ENCODE measurements around the gene TSHZ2.

TSHZ2 gene

DNA sequence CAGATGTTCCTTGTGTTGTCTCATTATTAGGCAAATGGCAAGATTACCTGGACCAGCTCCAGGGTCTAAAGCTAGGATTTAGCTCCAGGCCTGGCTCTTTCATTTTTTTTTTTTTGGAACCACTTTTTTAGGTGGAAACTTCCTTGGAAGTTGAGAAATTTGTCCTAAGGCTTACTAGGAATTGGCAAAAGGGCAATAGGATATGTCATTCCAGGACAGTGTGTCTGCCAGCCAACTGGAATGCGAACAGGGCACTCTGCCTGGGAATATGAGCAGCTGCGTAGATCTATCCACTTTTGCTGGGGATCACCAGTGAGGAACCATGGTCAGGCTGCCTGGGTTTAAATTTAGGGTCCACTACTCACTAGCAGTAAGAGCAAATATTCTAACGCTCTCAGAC, 304.0 kb downstream of the TSHZ2 start:
- H3K4me3 ChIP-seq (ENCODE audit: low read length in 2 of 2), result no peak overlapping the region
- no peaks in the 10 kb centered on the region for H3K4me1 ChIP-seq (ENCODE audit: control insufficient read depth in 2 of 2, insufficient read depth in 2 of 2, low read length in 2 of 2)
- no peaks in the 10 kb centered on the region for H3K9me3 ChIP-seq (ENCODE audit: control insufficient read depth in 2 of 2, low read length in 2 of 2)
- H3K27me3 ChIP-seq (ENCODE audit: control insufficient read depth in 2 of 2, insufficient read depth in 2 of 2, low read length in 2 of 2), result no peaks in the 10 kb centered on the region
- H3K9ac ChIP-seq (ENCODE audit: low read depth in 1 of 2, low read length in 2 of 2), result no peak overlapping the region
- H3K36me3 ChIP-seq (ENCODE audit: control insufficient read depth in 2 of 2, insufficient read depth in 2 of 2, low read length in 2 of 2), result no peaks in the 10 kb centered on the region
- H3K27ac ChIP-seq (ENCODE audit: low read depth in 2 of 2, low read length in 2 of 2), result no peak overlapping the region

DNA sequence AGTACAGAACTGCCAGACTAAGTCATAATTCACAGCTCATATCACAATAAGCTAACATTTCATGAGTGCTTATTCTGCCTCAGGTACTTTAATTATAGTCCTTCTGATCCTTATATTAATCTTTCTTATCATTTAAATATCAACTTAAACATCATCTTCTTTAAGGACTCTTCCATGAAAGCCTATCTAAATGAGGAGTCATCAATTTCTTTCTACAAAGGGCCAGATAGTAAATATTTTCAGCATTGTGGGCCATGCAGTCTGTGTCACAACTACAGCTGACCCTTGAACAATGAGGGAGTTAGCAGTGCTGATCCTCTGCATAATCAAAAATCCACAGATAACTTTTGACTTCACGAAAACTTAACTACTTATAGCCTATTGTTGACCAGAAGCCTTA, 306.4 kb downstream of the TSHZ2 start:
- Histone ChIP-seq H3K36me3 (ENCODE audit: control insufficient read depth in 2 of 2, insufficient read depth in 2 of 2, low read length in 2 of 2) (no peaks in the 10 kb centered on the region), H3K27ac (ENCODE audit: low read depth in 2 of 2, low read length in 2 of 2) (no peak overlapping the region), H3K4me1 (ENCODE audit: control insufficient read depth in 2 of 2, insufficient read depth in 2 of 2, low read length in 2 of 2) (no peaks in the 10 kb centered on the region), H3K4me3 (ENCODE audit: low read length in 2 of 2) (no peak overlapping the region), H3K27me3 (ENCODE audit: control insufficient read depth in 2 of 2, insufficient read depth in 2 of 2, low read length in 2 of 2) (no peaks in the 10 kb centered on the region), H3K9me3 (ENCODE audit: control insufficient read depth in 2 of 2, low read length in 2 of 2) (no peaks in the 10 kb centered on the region), H3K9ac (ENCODE audit: low read depth in 1 of 2, low read length in 2 of 2) (no peak overlapping the region)

DNA sequence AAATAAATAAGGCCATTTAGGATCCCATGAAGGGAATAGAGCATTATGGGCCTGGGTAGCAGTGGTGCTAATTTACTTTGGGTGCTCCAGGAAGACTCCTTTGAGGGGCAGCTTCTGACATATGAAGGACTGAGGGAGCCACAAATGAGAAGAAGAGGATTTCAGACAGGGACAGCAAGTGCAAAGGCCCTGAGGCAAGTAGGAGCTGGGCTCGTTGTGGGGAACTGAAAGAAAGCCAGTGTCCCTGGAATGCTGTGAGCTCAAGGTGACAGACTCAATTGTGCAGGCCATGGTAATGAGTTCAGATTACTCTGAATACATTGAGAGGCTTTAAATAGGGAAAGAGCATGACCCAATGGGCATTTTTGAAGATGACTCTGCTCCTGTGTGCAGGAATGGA, 307.6 kb downstream of the TSHZ2 start:
- no peaks in the 10 kb centered on the region for H3K36me3 ChIP-seq (ENCODE audit: control insufficient read depth in 2 of 2, insufficient read depth in 2 of 2, low read length in 2 of 2)
- H3K9me3 ChIP-seq (ENCODE audit: control insufficient read depth in 2 of 2, low read length in 2 of 2), result no peaks in the 10 kb centered on the region
- no peak overlapping the region for H3K9ac ChIP-seq (ENCODE audit: low read depth in 1 of 2, low read length in 2 of 2)
- H3K4me1 ChIP-seq (ENCODE audit: control insufficient read depth in 2 of 2, insufficient read depth in 2 of 2, low read length in 2 of 2), result no peaks in the 10 kb centered on the region
- H3K27me3 ChIP-seq (ENCODE audit: control insufficient read depth in 2 of 2, insufficient read depth in 2 of 2, low read length in 2 of 2), result no peaks in the 10 kb centered on the region
- no peak overlapping the region for H3K27ac ChIP-seq (ENCODE audit: low read depth in 2 of 2, low read length in 2 of 2)
- no peak overlapping the region for H3K4me3 ChIP-seq (ENCODE audit: low read length in 2 of 2)

DNA sequence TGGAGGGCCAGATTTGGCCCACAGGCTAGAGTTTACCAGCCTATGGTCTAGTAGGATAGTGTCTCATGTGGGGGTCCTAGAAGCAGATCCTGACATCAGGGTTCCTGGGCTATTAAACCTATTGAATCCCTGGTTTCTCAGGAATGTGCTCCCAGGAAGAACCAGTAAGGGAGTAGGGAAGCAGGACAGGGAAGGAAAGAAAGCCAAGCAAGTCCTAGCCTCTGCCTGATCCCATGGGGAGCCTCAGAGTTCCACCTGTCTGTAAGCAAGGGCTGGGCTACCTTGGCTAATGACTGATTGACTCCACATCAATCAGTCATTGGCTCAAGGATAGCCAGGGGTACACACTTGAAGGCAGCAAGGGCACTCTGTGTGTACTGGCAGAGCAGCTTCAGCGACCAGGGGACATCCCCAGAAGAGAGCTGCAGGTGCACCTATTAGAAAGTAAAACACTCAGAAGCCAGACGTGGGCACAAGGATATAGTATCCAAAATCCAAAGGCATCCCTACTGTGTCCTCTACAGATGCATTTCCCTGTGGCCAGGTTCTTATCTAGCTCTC, 309.5 kb downstream of the TSHZ2 start:
- Histone ChIP-seq H3K36me3 (ENCODE audit: control insufficient read depth in 2 of 2, insufficient read depth in 2 of 2, low read length in 2 of 2) (no peaks in the 10 kb centered on the region), H3K4me1 (ENCODE audit: control insufficient read depth in 2 of 2, insufficient read depth in 2 of 2, low read length in 2 of 2) (no peaks in the 10 kb centered on the region), H3K27me3 (ENCODE audit: control insufficient read depth in 2 of 2, insufficient read depth in 2 of 2, low read length in 2 of 2) (no peaks in the 10 kb centered on the region), H3K9me3 (ENCODE audit: control insufficient read depth in 2 of 2, low read length in 2 of 2) (no peaks in the 10 kb centered on the region), H3K4me3 (ENCODE audit: low read length in 2 of 2) (no peak overlapping the region), H3K27ac (ENCODE audit: low read depth in 2 of 2, low read length in 2 of 2) (no peak overlapping the region), H3K9ac (ENCODE audit: low read depth in 1 of 2, low read length in 2 of 2) (no peak overlapping the region)

DNA sequence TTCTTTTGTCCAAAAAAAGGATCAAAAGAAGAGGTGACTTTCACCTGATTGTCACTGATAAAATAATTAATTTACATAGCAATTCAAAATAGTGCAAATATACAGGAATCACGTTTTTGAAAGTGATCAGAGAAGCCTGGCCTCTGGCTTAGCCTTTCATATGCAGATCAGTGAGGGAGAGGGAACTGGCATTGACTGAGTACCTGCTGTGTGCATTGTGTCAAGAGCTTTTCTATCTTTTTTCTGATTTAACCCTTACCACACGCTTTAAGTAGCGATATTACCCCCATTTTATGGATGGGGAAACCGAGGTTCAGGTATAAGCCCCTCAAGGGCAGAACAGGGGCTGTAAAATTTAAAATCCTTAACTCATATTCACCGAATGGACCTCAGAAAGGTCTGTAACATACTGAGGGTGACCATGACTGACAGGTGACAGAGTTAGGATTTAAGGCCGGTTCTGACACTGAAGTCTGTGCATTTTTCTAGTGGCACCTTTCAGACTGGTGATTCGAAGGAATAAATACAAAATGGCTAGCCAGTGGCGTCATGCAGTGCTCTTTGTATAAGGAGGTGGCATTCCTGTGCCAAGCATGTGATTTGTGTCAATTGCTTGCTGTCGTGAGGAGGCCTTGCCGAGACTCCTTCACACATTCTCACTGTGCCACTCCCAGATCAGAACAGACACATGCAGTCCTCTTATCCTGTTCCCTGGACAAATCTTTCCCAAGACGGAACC, 310.2 kb downstream of the TSHZ2 start:
- no peak overlapping the region for H3K4me3 ChIP-seq (ENCODE audit: low read length in 2 of 2)

DNA sequence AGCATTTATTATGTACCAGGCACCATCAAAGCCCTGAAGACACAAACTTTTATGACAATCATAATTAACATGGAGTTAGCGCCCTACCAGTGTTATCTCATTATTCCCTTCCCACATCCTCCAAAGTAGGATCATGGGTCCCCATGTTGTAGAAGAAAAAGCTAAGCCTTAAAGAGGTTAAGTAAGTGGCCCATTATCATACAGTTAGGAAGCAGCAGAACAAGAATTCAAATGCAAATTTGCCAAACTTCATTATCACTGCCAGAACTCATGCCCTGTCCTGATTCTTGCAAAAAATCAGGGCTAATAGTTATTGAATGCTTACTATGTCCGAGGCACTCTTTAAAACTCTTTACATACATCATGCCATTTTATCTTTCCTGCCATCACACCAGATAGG, 310.9 kb downstream of the TSHZ2 start:
- no peak overlapping the region for H3K9ac ChIP-seq (ENCODE audit: low read depth in 1 of 2, low read length in 2 of 2)
- H3K36me3 ChIP-seq (ENCODE audit: control insufficient read depth in 2 of 2, insufficient read depth in 2 of 2, low read length in 2 of 2), result no peaks in the 10 kb centered on the region
- no peak overlapping the region for H3K4me3 ChIP-seq (ENCODE audit: low read length in 2 of 2)
- H3K9me3 ChIP-seq (ENCODE audit: control insufficient read depth in 2 of 2, low read length in 2 of 2), result no peaks in the 10 kb centered on the region
- H3K27ac ChIP-seq (ENCODE audit: low read depth in 2 of 2, low read length in 2 of 2), result no peak overlapping the region
- no peaks in the 10 kb centered on the region for H3K27me3 ChIP-seq (ENCODE audit: control insufficient read depth in 2 of 2, insufficient read depth in 2 of 2, low read length in 2 of 2)
- no peaks in the 10 kb centered on the region for H3K4me1 ChIP-seq (ENCODE audit: control insufficient read depth in 2 of 2, insufficient read depth in 2 of 2, low read length in 2 of 2)

More for the DNA sequence above, 310.2 kb downstream of the TSHZ2 start:
- Histone ChIP-seq H3K27me3 (ENCODE audit: control insufficient read depth in 2 of 2, insufficient read depth in 2 of 2, low read length in 2 of 2) (no peaks in the 10 kb centered on the region), H3K9ac (ENCODE audit: low read depth in 1 of 2, low read length in 2 of 2) (no peak overlapping the region), H3K36me3 (ENCODE audit: control insufficient read depth in 2 of 2, insufficient read depth in 2 of 2, low read length in 2 of 2) (no peaks in the 10 kb centered on the region), H3K9me3 (ENCODE audit: control insufficient read depth in 2 of 2, low read length in 2 of 2) (no peaks in the 10 kb centered on the region), H3K27ac (ENCODE audit: low read depth in 2 of 2, low read length in 2 of 2) (no peak overlapping the region), H3K4me1 (ENCODE audit: control insufficient read depth in 2 of 2, insufficient read depth in 2 of 2, low read length in 2 of 2) (no peaks in the 10 kb centered on the region)

DNA sequence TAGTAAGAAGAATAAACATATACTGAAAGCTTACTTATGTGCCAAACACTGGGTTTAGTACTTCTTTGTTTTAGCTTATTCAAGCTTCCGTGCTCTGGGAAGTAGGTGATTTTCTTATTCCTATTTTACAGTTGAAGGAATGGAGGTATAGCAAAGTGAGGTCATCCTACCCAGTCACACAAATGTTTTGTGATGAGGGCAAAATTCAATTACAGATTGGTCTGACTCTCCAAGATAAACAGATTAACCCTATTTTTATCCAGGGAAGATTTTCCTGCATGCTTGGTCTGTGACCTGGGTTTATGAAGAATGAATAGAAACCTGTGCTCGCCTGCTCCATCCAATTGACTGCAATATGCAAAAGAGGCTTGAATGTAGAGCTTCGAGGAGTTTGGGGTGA, 311.4 kb downstream of the TSHZ2 start:
- no peaks in the 10 kb centered on the region for H3K27me3 ChIP-seq (ENCODE audit: control insufficient read depth in 2 of 2, insufficient read depth in 2 of 2, low read length in 2 of 2)
- no peak overlapping the region for H3K9ac ChIP-seq (ENCODE audit: low read depth in 1 of 2, low read length in 2 of 2)
- H3K36me3 ChIP-seq (ENCODE audit: control insufficient read depth in 2 of 2, insufficient read depth in 2 of 2, low read length in 2 of 2), result no peaks in the 10 kb centered on the region
- H3K9me3 ChIP-seq (ENCODE audit: control insufficient read depth in 2 of 2, low read length in 2 of 2), result no peaks in the 10 kb centered on the region
- H3K4me1 ChIP-seq (ENCODE audit: control insufficient read depth in 2 of 2, insufficient read depth in 2 of 2, low read length in 2 of 2), result no peaks in the 10 kb centered on the region
- no peak overlapping the region for H3K27ac ChIP-seq (ENCODE audit: low read depth in 2 of 2, low read length in 2 of 2)
- no peak overlapping the region for H3K4me3 ChIP-seq (ENCODE audit: low read length in 2 of 2)

DNA sequence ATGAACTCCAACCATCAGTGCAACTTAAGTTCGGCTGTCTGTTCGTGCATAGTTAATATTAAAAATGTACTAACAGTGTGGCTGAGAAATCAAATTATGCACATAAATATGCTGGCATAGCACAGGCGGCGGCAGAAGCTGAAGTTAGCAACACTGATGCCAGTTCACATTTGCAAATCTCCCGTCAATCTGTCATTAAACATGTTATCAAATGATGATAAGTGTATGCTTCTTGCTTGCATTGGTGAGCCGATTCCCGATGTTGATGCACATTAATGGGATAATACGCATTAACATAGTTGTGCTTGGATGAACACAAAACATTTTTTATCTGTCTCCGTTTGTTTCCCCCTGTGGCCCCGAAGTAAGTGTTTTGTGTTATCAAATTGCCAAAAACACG, 312.1 kb downstream of the TSHZ2 start:
- no peaks in the 10 kb centered on the region for H3K4me1 ChIP-seq (ENCODE audit: control insufficient read depth in 2 of 2, insufficient read depth in 2 of 2, low read length in 2 of 2)
- H3K9ac ChIP-seq (ENCODE audit: low read depth in 1 of 2, low read length in 2 of 2), result no peak overlapping the region
- H3K27me3 ChIP-seq (ENCODE audit: control insufficient read depth in 2 of 2, insufficient read depth in 2 of 2, low read length in 2 of 2), result no peaks in the 10 kb centered on the region
- no peaks in the 10 kb centered on the region for H3K36me3 ChIP-seq (ENCODE audit: control insufficient read depth in 2 of 2, insufficient read depth in 2 of 2, low read length in 2 of 2)
- H3K4me3 ChIP-seq (ENCODE audit: low read length in 2 of 2), result no peak overlapping the region
- no peaks in the 10 kb centered on the region for H3K9me3 ChIP-seq (ENCODE audit: control insufficient read depth in 2 of 2, low read length in 2 of 2)
- H3K27ac ChIP-seq (ENCODE audit: low read depth in 2 of 2, low read length in 2 of 2), result no peak overlapping the region

DNA sequence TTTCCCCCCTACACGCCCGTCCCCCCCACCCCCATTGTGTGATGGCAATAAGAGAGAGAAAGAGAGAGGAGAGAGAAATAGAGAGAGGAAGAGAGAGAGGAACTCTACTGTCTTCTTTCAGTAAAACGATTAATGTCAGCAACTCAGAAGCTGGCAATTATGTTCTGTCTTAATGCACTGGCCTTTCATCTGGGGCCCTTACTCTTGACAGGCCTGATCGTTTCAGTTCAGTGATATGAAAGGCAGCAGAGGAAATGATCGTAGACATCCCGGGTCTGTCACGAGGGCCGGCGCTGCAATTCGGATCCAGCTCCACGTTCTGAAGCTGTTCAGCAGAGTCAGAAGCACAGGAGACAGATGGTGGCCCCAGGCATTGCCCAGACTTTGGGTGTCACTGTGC, 312.5 kb downstream of the TSHZ2 start:
- H3K9me3 ChIP-seq (ENCODE audit: control insufficient read depth in 2 of 2, low read length in 2 of 2), result no peaks in the 10 kb centered on the region
- H3K27me3 ChIP-seq (ENCODE audit: control insufficient read depth in 2 of 2, insufficient read depth in 2 of 2, low read length in 2 of 2), result no peaks in the 10 kb centered on the region
- no peaks in the 10 kb centered on the region for H3K4me1 ChIP-seq (ENCODE audit: control insufficient read depth in 2 of 2, insufficient read depth in 2 of 2, low read length in 2 of 2)
- no peak overlapping the region for H3K9ac ChIP-seq (ENCODE audit: low read depth in 1 of 2, low read length in 2 of 2)
- H3K4me3 ChIP-seq (ENCODE audit: low read length in 2 of 2), result no peak overlapping the region
- H3K27ac ChIP-seq (ENCODE audit: low read depth in 2 of 2, low read length in 2 of 2), result no peak overlapping the region
- H3K36me3 ChIP-seq (ENCODE audit: control insufficient read depth in 2 of 2, insufficient read depth in 2 of 2, low read length in 2 of 2), result no peaks in the 10 kb centered on the region

DNA sequence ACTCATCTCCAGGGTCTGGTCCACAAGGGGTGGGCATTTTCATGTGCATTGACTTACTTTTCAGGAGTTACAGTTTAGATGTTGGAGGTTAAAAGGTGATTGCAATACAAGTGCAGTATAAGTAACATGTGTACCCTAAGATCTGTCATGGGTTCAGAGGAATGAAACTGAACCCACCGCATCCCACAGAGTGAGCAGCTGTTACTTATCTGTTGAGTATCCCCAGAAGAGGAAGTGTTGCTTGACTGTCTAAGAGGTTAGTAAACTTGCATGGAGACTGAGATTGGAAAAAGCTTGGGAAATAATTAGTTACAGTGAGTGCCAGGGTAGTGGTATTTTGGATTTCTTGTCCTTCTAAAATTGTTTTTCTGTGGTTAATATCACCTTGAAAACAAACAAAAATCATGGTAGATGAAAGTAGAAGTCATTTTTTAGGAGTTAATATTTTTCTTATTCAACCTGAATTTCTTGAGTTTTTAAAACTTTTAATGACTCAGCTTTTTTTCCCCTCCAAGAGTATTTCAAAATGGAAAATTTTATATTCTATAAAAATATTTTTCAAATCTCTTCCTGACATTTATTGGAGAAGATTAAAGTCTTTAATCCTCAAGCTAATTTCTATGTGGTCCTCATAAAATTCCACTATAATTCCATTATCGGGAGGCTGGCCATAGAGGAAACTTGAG, 315.3 kb downstream of the TSHZ2 start:
- H3K27ac ChIP-seq (ENCODE audit: low read depth in 2 of 2, low read length in 2 of 2), result no peak overlapping the region
- no peak overlapping the region for H3K9ac ChIP-seq (ENCODE audit: low read depth in 1 of 2, low read length in 2 of 2)
- H3K9me3 ChIP-seq (ENCODE audit: control insufficient read depth in 2 of 2, low read length in 2 of 2), result no peaks in the 10 kb centered on the region
- no peaks in the 10 kb centered on the region for H3K4me1 ChIP-seq (ENCODE audit: control insufficient read depth in 2 of 2, insufficient read depth in 2 of 2, low read length in 2 of 2)
- H3K4me3 ChIP-seq (ENCODE audit: low read length in 2 of 2), result no peak overlapping the region
- H3K27me3 ChIP-seq (ENCODE audit: control insufficient read depth in 2 of 2, insufficient read depth in 2 of 2, low read length in 2 of 2), result no peaks in the 10 kb centered on the region
- H3K36me3 ChIP-seq (ENCODE audit: control insufficient read depth in 2 of 2, insufficient read depth in 2 of 2, low read length in 2 of 2), result no peaks in the 10 kb centered on the region

Measured in mucosa of rectum (tissue), 2 donors.